NCI-H510A (cell line): ENCODE results near the gene FBXO2.

Experiments used
- DNase-seq: peaks from one replicate; lab custom pipeline; 2025; lab: John Stamatoyannopoulos, UW

Gene FBXO2

DNA sequence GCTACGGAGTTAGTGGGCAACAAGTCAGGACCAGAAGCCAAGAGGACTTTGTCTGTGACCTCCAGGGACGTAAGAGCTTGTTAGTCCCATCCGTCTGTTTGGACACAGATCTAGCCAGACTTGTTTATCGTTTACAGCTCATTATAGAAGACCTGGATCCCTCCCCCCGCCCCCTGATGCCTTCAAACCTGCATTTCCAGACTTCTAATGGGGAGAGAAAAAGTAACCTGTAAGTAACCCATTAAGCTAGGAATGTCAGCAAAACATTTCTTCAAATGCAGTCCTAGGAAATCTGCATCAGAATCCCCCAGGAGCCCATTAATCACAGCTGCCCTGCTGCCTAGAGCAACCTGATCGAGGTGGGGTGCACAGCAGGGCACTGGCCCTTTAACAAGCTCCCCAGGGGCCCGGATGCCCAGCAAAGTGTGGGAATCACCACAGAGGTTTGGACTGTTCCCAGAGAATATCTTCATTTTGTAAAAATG is 28.1 kb upstream of the FBXO2 start:
- DNase-seq: no peak

DNA sequence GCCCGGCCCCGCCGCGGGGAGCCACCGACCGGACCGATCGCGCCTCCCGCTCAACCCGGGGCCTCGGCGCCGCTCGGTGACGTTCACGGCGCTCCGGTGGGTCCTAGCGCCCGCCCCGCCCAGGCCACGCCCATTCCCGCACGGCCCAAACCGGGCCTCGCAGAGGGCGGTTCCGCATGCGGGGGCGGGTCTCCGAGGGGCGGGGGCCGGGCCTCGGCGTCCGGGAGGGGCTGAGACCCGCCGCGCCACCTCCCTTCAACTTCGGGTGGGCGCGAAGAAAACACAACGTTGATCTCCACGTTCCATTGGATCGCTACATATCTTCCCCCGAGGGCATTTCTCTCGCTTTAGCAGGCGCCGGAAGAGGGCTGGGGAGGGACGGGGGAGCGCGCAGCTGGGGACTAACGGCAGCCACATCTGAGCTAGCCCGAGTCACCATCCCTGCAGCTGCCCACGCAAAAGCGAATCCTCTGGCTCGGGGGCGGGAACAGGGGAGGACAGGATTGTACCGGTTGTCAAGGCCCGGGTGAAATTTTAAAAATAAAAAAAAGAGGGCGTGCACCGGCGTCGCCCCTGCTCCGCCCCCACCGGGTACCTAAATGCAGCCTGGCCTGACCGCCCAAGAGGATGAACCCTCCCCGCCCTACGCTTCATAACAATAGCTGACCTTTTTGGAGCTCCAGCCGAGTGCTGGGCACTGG is 27.0 kb upstream of the FBXO2 start, which contains the start of gene MAD2L2:
TSS of gene MAD2L2 (minus strand) at position 78 of the 701 bp plus-strand sequence. CDS start 547 bp downstream, outside the sequence.
- peak; percentile 97 for DNase-seq

DNA sequence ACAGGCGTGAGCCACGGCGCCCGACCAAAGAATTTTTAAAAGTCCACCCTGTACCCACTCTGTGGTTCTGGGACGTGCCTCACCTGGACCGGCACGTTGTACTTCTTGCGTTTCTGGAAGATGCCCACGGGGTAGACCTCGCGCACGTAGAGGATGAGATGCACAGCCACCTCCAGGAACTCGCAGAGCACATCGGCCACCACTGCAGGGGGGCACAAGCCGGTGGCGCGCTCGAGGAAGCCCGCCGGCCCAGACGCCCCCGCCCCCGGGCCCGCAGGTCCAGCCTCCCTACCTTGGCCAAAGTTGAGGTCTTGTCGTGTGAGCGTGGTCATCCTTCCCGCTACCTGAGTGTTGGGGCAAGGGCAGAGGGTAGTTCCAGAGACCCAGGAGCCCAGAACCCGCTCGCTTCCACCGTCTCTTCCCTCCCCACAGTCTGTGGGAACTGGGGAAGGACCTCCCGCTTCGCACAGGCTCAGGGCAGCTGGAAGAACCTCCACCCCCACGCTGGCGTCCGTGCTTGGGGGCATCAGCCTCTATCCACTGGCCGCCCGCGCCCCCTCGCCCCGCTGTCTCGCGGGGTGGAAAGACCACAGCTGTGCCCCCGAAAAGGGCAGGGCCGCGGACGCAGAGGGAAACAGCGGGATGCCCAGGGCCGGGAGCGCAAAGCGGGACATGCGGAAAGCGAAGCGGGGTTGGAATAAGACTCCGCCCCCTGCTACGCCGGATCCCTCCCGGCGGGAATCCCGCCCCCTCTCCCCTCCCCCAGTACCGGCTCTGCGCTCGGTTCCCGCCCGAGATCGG is 26.2 kb upstream of the FBXO2 start:
- DNase-seq: no peak

DNA sequence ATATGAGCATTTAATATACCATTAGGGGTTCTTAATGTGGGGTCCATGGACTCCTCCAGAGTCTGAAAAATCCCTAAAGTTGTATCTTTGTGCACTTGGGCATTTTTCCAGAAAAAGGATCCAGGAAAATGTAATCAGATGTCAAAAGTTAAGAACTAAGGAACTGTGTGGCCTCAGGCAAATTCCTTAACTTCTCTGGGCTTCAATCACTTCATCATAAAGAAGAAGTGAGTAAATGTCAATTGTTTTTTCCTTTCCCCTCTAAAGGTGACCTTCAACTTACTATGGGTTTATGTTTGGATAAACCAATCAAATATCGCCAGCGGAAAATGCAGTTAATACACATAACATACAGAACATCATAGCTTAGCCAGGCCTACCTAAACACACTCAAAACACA is 24.2 kb upstream of the FBXO2 start:
- DNase-seq: no peak

DNA sequence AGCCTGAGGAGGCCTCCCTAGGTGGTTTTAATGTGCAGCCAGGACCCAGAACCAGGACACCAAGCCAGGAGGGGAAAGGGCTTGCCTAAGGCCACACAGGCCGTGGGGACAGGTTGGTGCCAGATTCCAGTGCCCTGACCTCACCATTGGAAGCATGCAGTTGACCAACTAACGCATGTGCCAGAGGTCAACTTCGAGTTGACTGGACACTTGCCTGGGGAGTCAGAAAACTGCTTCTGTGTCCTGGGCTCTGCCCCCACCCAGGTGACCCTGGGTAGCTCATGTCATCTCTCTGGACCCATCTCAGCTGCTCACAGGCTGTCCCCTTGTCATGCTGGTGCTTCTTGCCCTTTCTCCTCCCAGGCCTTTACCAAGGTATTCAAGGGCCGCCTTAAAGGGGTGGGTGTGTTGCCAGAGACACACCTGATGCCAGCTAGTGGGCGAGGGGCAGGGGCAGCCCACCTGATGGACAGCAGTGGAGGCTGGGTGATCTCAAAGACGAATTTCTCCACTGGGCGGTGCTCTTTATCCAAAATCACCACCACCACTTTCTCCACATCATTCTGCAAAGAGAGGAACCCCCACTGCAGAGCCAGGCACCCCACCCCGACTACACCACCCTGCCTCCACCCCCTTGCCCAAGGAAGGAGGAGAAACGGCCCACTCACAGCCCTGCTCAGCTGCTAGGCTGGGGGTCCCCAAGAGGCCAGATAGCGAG is 22.3 kb upstream of the FBXO2 start:
- DNase-seq: no peak

DNA sequence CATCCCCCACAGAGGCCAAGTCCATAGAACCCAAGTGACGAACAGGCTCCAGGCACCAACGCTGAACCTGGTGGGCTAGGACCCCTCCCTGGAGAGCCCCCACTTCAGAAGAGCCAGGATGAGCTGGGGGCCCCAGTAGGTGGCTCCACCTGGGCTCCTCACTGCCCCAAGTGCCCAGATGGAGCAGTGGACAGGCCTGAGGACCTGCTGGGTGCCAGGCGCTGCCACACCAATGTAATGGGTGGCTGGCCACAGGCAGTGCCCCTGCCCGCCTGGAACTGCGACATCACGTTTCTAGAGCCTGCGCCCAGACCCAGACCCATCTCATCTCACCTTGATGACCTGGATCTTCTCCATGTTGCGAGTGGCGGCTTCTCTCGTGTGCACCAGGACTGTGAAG is 21.1 kb upstream of the FBXO2 start:
- no peak for DNase-seq

DNA sequence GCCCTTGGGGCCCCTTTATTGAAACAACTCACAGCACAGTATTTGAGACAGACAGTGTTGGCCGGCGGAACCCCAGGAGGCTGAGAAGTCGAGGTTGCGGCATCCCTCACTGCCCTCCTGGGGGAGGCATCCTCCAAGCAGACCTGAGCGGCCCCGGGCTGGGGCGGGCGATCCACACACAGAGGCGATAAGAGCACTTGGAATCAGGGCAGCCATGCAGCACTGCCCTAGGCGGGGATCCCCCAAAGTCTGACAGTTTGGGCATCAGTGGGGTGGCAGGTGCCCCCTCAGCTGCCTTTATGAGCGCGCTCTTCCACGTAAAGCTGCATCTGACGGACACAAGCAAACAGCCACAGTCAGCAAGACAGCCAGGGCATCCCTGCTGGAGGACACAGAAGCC is 20.3 kb upstream of the FBXO2 start:
- DNase-seq: no peak

DNA sequence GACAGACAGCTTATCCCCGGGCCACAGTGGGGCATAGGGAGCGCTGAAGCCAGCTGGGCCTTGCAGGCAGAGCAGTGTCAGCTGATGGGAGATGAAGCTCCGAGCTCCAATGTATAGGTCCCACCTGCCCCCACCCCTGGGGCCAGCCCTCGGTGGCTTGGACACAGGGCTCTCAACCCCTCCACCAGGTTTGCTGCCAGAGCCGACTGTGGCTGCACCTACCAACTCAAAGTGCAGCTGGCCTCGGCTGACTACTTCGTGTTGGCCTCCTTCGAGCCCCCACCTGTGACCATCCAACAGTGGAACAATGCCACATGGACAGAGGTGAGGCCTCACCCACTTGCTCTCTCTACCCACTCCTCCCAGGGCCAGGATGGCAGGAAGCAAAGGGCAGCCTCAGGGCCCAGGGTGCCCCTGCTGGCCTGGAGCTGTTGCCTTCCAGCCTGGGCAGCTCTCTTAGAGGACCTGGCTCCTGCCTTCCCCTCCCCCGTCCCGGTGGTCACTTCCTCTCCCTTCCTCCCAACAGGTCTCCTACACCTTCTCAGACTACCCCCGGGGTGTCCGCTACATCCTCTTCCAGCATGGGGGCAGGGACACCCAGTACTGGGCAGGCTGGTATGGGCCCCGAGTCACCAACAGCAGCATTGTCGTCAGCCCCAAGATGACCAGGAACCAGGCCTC is 19.0 kb upstream of the FBXO2 start:
- DNase-seq: no peak

DNA sequence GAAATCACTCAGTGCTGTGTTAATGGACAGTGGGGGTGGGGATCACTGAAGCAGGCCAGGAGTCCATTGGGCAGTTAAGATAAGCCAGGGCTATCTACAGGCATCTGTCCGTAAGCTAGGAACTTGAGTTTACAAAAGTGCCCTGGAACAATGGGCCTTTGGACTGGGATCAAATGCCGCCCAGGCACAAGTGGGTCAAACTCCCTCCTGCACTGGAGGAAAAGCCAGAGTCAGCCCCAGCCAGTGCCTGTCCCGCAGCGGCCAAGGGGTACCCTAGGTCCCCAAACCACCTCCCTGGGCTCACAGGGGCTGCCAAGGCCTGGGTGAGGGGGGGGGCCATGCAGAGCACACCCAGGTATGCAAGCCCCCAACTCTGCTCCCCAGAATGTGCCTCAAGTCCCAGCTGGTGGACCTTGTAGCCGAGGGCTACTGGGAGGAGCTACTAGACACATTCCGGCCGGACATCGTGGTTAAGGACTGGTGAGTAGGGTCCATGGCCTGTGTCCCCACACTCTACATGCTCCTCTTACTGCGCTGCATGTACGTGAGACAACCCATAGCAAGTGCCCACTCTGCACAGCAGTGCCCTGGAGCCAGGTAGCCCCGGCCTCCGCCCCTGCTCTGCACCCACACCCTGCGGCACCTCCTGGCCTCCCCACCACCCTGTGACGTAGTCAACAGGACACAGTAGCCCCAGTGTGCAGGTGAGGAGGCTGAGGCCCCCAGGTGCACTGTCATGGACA is 17.5 kb upstream of the FBXO2 start:
- DNase-seq: no peak

DNA sequence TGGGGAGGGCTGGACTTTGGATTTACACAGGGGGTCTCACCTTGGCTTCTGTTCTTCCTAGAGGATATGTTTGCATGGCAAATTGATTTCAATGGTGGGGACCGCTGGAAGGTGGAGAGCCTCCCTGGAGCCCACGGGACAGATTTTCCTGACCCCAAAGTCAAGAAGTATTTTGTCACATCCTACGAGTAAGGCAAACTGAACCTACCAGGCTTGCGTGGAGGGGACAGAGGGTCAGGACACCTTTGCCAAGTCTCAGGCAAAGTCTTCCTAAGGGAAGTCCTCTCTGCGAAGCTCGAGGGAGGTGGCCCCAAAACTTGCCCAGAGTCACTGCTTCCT is 16.9 kb upstream of the FBXO2 start:
- DNase-seq: no peak

DNA sequence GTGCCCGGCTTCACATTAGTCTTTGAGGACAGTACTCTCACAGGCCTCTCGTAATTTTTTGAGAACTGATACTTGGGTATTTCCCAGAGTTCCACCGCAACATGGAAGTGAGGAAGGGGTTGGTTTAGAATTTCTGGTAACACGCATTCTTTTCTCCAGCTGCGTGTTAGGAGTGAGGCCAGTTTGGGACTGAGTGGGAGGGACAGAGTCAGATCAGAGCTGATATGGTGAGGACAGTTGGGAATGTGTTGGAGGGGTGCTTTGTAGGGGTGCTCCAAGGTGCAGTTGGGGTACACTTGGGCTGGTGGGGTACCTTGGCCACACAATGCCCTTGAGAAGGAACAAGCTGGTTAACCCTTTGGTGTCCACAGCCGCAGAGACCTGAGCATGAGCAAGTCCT is 16.5 kb upstream of the FBXO2 start:
- no peak for DNase-seq

DNA sequence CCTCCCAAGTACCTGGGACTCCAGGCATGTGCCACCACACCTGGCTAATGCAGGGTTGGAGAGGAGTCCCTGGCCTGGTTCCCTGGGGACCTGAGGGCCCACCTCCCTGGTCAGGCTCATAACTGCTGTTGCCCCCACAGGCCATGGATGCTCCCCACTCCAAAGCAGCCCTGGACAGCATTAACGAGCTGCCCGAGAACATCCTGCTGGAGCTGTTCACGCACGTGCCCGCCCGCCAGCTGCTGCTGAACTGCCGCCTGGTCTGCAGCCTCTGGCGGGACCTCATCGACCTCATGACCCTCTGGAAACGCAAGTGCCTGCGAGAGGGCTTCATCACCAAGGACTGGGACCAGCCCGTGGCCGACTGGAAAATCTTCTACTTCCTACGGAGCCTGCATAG is 14.3 kb upstream of the FBXO2 start:
- DNase-seq: no peak

DNA sequence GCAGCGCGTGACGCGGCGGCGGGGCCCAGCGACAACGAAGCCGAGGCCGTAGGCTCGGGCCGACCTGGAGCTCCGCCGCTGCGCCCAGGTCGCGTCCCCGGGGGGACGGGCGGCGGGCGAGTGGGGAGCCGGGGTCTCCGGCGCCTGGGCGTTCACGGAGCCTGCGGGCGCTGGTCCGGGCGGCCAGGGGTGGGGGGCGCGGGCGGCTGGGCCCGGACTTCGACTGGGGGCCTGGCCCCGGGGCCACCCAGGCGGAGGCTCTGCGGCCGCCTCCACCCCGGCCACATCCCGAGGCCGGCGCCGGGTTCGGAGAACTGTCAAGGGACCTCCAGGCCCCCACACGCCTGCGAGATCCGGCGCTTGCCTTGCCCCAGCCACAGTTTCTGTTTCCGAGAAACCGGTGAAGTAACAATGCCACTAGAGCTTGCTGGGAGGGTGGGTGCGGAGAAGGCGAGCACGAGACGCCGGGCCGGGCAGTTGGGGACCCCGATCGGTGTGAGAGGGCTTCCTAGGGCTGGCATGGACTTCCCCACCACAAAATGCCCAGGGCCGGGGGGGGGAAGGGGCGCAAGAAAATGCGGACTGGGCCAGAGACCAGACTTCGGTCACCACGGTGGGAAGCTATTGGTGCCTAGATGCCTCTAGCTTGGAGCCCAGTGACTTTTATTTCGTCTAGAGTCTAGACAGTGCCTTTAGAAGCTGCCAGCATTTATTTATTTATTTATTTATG is 10.3 kb upstream of the FBXO2 start:
- no peak for DNase-seq

DNA sequence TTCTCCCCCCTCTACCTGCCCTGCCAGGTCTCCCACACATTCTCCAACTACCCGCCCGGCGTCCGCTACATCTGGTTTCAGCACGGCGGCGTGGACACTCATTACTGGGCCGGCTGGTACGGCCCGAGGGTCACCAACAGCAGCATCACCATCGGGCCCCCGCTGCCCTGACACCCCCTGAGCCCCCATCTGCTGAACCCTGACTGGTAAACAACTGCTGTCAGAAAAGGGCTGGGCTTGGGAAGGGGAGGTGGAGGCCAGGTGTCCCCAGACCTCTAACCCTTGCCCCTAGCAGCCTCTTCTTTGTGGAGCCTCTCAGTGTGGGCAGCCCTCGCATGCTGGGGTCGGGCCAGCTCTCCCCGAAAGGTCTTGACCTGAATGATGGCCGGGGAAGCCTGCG is 6.9 kb upstream of the FBXO2 start:
- DNase-seq: no peak

DNA sequence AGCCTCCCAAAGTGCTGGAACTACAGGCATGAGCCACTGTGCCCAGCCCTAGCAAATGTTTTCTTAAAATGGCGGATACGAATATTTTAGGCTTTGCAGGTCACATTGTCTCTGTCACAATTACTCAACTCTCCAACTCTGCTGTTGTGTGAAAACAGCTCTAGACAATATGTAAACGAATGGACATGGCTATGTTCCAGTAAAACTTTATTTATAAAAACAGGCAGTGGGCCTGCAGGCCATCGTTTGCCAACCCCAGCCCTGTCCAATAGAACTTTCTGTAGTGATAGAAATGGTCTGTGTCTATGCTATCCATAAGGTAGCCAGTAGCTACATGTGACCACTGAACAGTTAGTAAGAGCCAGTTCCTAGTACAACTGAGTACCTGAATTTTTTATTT is 5.5 kb upstream of the FBXO2 start:
- no peak for DNase-seq

DNA sequence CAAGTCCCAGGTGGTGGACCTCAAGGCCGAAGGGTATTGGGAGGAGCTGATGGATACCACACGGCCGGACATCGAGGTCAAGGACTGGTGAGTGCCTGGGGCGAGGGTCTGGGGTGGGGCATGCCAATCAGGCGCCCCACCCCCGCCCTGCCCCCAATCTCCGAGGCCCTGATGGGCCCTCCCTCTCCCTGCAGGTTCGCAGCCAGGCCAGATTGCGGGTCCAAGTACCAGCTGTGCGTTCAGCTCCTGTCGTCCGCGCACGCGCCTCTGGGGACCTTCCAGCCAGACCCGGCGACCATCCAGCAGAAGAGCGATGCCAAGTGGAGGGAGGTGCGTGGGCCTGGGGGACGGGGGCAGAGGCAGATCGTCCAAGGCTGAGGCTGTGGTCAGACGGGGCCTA is 4.3 kb upstream of the FBXO2 start:
- DNase-seq: no peak

DNA sequence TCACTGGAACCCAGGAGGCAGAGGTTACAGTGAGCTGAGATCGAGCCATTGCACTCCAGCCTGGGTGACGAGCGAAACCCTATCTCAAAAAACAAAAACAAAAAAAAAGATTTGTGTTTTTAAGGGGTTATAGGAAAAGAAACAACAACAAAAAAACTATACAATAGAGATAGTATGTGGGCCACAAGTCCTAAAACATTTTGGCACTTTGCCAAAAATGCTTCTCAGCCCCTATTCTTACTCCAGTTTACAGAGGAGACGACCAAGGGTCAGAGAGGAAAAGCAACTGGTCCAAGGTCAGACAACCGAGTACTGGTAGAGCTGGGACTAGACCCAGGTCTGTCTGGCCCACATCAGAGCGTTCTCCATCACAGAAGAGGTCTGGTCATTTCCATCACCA is 3.4 kb upstream of the FBXO2 start:
- DNase-seq: no peak

DNA sequence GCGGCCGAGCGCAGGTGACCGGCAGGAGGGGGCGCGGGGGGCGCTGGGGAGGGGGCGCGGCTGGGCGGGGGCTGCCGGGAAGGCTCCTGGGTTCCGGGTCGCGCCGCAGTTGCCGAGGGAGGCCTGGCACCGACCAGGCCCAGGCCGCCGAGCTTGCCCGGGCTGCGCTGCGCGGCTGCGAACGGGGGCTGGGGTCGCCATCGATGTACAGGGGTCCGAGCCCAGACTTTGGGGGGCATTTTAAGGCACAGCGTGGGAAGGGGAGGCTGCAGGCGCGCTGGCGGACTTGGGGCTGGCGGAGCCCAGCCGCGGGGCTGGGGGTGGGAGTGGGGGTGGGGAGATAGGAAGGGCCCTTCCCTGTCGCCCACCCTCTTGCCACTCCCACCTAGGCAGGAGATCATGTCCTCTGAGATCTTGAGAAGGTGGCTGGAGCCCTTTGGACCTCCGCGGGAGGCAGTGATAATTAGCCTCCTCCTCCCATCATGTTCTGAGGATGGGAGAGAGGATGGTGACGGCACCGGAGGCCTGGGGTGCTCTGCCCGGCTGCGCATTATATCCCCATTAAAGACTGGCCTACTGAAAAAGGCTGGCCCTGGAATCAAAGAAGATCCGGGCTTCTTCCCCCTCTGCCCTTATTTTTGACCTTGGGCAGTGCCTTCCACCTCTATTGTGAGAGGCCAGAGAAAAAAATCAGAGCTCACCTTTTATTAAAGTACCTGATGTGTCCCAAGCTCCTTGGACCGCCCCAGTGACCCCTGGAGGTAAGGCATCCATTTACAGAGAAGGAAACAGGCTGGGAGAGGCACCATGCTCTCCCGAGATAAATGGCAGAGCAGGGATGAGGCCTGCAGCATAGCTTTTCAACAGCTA is 945 bp upstream of the FBXO2 start:
- DNase-seq: no peak

DNA sequence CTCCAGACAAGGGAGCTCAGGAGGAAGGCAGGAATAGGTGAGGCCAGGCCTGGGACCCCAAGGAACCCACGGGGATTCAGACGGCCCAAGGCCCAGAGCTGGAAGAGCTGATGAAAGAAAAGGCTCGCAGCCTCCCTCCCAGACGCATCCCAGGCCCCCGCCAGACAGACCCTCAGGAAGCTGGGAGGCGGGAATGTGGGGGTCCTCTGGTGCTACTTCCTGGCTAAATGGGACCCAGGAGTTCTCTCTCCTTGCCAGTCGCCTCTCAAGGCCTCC is 430 bp downstream of the FBXO2 start:
- no peak for DNase-seq
